HG03342 (cell line): ENCODE measurements around the gene ACTA1.
"Not testable (repeated sequence)": the region's sequence is repeated elsewhere in the genome, so short reads cannot be mapped to it uniquely, and the experiment has no call there.

Experiments used
- ATAC-seq: cut with Tn5 transposase; IDR thresholded peaks from one replicate; pipeline ENCODE4 v1.9.1; 2021; ENCODE audit warnings: mild to moderate bottlenecking, moderate library complexity; ENCODE audit not compliant: unreplicated experiment

Gene ACTA1

DNA sequence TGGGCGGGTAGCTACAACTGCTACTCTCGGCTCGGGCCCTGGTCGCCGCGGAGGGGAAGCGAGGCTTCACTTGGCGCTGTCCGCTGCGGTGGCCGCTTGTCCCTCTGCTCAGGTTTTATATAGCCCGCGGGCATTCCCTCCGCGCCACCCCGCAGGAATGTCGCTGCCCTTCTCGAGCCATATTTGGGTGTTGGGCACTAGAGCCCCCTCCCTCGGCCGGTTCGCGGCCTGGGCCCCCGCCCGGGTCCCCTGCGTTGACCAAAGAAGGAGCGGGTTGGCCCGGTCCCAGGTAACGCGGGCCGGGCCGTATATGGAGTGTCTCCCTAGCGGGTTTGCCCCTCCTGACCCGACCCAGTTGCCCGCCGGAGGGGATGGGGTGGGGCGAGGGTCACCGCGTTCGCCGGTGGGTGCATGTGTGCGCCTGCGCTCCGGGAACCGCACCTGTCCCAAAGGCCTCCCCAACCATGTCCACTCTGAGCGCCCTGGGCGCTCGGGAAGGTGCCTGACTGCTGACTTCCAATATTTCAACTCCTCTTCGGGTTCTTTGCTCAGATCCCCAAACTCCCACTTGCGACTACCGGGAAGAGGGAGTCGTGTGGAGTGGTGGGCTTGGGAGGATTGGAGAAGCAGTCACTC is at the start of gene ACTA1:
Gene ACTA1, minus strand, starts transcription at position 90 of the 636 bp plus-strand sequence. CDS start 979 bp downstream, outside the sequence.
- no peak for ATAC-seq

- ATAC-seq = no peak
Observed at GRCh38 chr1:229482511-229482910, 48.6 kb upstream of the ACTA1 start.

DNA sequence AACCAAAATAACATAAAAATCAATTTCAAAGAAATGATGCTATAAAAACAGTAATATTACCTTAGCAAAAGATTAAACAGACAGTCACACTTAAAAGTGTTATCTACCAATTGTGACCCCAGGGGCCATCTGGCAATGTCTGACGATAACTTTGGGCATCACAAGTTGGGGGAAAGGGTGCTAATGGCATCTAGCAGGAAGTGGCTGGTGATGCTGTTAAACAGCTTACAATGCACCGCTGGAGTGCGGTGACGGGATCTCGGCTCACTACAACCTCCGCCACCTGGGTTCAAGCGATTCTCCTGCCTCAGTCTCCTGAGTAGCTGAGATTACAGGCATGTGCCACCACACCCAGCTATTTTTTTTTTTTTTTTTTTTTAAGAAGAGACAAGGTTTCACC is 46.6 kb upstream of the ACTA1 start:
- no peak for ATAC-seq

DNA sequence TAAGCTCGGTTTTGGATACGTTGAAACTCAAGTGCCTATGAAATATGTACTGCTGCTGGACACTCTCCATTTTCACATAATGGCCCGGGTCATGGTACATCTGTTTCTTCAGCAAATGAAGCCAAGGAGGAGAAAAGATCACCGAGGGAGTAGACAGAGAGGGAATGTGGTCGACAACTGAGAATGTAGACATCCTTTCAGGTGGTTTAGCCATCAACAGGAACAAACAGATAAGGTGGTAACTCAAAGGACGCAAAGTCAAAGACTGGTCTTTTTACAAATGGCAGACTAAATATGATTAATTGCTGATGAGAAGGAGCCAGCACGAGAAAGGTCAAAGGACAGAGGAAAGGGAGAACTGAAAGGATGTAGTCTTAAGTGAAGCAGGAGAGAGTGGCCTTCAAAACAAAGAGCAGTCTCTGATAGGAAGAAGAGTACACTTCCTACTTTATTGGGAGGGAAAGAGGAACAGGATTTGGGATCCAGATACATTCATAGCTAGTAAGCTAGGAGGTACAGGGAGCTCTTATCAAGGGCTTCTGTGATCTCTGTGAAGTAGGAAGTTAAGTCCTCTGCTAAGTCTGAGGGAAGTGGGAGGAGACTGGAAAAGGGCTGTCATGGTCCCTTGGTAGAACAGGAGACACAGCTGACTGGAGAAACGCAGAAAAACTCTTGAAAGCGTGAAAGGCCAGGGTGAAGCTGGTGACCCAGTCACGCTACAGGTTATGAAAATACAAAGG is 45.9 kb upstream of the ACTA1 start:
- ATAC-seq = peak; percentile 77

DNA sequence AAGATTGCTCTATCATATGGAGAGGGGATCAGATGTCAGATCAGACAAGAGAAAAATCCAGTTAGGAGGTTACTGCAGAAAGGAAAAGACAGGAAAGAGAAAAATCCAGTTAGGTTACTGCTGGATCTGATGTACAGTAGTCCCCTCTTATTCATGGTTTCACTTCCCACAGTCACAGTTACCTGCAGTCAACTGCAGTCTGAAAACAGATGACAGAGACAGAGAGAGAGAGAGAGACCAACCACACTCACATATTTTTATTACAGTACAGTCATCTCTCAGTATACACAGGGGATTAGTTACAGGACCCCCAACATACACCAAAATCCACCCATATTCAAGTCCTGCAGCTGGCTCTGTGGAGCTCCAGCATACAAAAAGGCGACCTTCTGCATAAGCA is 45.0 kb upstream of the ACTA1 start:
- ATAC-seq = peak; percentile 76

DNA sequence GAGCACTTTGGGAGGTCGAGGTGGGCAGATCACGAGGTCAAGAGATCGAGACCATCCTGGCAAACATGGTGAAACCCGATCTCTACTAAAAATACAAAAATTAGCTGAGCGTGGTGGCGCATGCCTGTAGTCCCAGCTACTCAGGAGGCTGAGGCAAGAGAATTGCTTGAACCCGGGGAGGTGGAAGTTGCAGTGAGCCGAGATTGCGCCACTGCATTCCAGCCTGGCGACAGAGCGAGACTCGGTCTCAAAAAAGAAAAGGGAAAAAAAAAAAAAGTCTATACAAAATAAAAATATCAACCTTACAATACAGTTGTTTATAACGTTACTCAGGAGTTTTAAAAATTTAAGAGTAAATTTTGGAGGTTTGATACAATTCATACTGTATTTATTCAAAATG is 42.0 kb upstream of the ACTA1 start:
- not testable (repeated sequence) for ATAC-seq

- no peak for ATAC-seq
Observed at GRCh38 chr1:229474509-229474908, 40.6 kb upstream of the ACTA1 start.

GRCh38 chr1:229471175-229471574 is 37.3 kb upstream of the ACTA1 start:
- ATAC-seq = no peak

GRCh38 chr1:229470406-229471043 is 36.6 kb upstream of the ACTA1 start:
- ATAC-seq = no peak

DNA sequence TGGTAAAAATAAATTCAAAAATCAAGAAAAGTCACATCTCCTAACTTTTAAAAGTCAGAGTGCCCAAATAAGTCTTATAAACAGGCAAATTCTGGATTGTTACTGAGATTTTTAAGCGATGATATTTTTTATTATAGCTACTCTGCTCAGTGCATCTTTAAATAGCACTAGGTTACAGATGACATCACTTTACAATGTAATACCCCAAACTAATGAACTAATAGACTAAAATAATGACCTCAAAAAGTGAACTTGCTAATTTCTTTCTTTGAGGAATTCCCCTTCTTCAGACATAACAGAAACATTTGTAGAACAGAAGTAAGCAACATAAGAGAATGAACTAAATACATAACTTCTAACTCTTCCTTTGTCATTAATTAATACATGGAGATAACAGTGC is 33.0 kb upstream of the ACTA1 start:
- no peak for ATAC-seq

GRCh38 chr1:229464672-229465071 is 30.8 kb upstream of the ACTA1 start:
- no peak for ATAC-seq

DNA sequence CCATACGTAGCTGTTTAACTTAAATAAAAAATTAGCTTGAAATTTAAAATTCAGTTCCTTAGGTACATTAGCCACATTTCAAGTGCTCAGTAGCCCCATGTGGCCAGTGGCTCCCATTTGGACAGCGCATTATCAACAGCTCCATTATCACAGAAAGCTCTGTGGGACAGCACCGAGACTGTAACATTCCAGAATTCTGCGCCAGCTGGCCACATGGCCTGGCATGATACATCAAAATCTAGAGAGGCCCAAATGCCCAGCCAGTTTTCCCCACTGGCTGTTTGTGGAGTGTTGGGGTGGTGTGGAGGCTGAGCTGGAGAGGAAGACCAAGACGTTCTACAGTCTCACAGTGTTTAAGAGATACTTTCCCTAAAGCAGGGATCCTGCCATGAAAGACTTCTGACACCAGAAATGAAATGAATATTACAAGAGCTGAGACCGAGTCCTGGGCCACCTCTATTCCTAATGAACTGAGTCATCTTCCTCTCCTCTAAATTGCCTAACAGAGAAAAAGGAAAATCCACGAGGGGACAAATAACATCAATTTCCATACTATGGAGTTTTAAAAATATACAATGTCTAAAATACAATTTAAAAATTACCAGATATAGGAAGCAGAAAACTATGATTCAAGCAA is 27.3 kb upstream of the ACTA1 start:
- no peak for ATAC-seq

- ATAC-seq = no peak
Observed at GRCh38 chr1:229459815-229460214, 25.9 kb upstream of the ACTA1 start.

GRCh38 chr1:229457436-229457835 is 23.5 kb upstream of the ACTA1 start:
- ATAC-seq = no peak

GRCh38 chr1:229456016-229456415 is 22.1 kb upstream of the ACTA1 start:
- no peak for ATAC-seq

DNA sequence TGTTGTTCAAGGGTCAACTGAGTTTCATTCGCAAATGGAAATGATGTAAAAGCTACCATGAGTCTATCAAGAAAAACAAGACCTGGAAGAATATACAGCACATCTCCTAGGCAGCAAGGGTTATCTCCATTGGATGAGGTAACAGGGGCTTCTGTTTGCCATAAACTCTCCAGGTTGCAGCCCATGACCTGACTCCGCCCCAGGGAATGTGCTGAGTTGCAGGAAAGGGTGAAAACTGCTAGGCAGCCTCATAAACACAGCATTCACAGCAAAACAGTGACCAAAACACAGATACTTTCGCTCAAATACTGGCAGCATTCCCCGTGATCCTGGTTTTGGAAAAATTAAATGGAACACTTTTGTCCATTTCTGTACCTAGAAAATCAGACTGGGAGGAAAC is 20.2 kb upstream of the ACTA1 start:
- no peak for ATAC-seq

GRCh38 chr1:229452956-229453801 is 19.3 kb upstream of the ACTA1 start:
- ATAC-seq = no peak

GRCh38 chr1:229448845-229449244 is 15.0 kb upstream of the ACTA1 start:
- ATAC-seq = no peak

GRCh38 chr1:229448354-229448753 is 14.5 kb upstream of the ACTA1 start:
- ATAC-seq = no peak

GRCh38 chr1:229447809-229448252 is 13.9 kb upstream of the ACTA1 start:
- ATAC-seq = no peak

DNA sequence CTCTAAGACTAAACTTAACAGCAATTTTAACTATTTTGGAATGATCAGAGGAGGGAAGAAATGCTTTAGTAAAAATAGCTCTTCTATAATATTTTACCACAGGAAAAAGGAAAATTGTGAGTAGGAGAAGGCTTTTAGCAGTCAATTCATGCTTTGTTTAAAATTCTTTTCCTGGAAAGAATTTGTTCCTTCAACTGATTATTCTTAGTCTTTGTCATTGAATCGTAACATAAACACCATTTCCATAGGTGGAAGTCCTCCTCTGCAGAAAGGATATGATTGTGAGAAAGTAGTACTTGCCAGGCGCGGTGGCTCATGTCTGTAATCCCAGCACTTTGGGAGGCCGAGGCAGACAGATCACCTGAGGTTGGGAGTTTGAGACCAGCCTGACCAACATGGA is 11.9 kb upstream of the ACTA1 start:
- no peak for ATAC-seq
